Measurements from ENCODE around the gene KCTD1.

DNA sequence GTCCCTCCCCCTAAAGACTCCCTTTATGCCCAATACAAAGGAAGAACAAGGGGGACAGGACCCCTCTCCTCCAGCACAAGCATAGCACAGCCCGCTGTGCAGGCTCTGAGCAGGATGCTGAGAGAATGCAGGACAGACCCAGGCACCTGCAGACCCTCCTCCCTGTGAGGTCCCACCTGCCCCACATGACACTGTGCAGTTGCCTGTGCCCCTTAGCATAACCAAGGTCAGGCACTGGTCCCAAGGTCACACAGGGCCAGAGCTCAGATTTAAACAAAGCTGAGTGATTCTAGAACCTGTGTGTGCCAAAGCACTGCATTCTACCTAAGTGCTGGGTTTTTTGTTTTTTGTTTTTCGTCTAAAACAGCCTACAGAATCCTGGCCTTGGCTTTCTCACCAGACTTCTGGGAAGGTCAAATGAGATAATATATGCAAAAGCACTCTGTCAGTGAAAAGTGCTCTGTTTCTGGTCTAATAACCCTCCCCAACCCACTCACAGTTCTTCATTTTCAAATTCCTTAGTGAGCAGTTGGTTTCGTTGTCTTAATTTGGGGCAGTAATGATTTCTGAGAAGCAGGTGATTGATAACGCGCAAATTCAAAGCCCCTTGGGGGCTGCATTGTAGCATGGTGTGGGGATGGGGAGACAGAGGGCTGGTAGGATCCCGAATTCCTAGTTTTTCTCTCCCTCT, 125.7 kb downstream of the KCTD1 start:
- TF ChIP-seq CTCF (IDR thresholded peaks at IDR 0.05 in 4 of 5, conservative IDR thresholded peaks at IDR 0.05 in 1 of 5), result no peak
- no peak for TF ChIP-seq POLR2A (IDR thresholded peaks at IDR 0.05)
